Activated naive CD8-positive, alpha-beta T cell treated with anti-CD3 and anti-CD28 coated beads for 36 hours (primary cell): ENCODE data around the gene ATMIN. TPM values are rescaled to one million over a fixed set of nuclear protein-coding genes. Genes with fewer than 3 reads are reported as not detected.

ENCODE experiments used
- DNase-seq: peaks from one replicate; pipeline ENCODE4 v3.0.0; 2021
- H3K27ac Mint-ChIP-seq: one replicate; pipeline ENCODE4 v1.8.0; 2022; ENCODE audit warnings: mild to moderate bottlenecking, moderate library complexity, mixed read lengths
- H3K27me3 Mint-ChIP-seq: one replicate; pipeline ENCODE4 v1.8.0; 2022; ENCODE audit warnings: mild to moderate bottlenecking, mixed read lengths
- H3K36me3 Mint-ChIP-seq: one replicate; pipeline ENCODE4 v1.8.0; 2021; ENCODE audit warnings: mild to moderate bottlenecking, mixed read lengths
- H3K4me1 Mint-ChIP-seq: one replicate; pipeline ENCODE4 v1.8.0; 2021; ENCODE audit warnings: mixed read lengths
- H3K4me3 Mint-ChIP-seq: one replicate; pipeline ENCODE4 v1.8.0; 2022; ENCODE audit warnings: mild to moderate bottlenecking, moderate library complexity, mixed read lengths
- H3K9me3 Mint-ChIP-seq: one replicate; pipeline ENCODE4 v1.8.0; 2022; ENCODE audit warnings: mixed read lengths
- total RNA-seq, 2 experiments: library from RNA; stranded (reverse); gene quantifications; one replicate each; pipeline ENCODE4 v1.2.3, GENCODE V29; 2021

Gene ATMIN
- total RNA-seq, 2 experiments from 2014 or later = 24.5 to 27.7 TPM

DNA sequence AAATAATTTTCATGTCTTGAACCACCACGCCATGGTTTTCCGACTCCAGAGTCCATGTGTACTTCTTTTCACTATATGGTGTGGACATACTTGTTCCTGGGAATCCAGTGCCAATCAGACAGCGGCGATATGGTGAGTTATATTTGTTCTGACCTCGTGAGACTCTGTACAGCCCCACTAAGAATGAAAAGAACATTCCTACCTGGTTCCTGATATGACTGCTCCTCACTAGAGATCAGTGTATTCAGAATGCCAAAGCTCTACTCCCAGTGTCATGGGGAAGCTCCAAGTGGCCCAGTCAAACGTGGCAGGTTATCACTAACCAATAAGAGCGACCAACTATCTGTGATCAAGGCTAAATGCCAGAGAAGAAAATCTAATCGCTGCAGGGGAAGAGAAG, 35.3 kb downstream of the ATMIN start:
- H3K4me3 Mint-ChIP-seq = no peak overlapping the region
- H3K36me3 Mint-ChIP-seq = no peaks in the 10 kb centered on the region
- no peaks in the 10 kb centered on the region for H3K9me3 Mint-ChIP-seq
- H3K4me1 Mint-ChIP-seq = peaks cover 10% of the 10 kb centered on the region
- no peaks in the 10 kb centered on the region for H3K27me3 Mint-ChIP-seq
- no peak for DNase-seq
- no peak overlapping the region for H3K27ac Mint-ChIP-seq

DNA sequence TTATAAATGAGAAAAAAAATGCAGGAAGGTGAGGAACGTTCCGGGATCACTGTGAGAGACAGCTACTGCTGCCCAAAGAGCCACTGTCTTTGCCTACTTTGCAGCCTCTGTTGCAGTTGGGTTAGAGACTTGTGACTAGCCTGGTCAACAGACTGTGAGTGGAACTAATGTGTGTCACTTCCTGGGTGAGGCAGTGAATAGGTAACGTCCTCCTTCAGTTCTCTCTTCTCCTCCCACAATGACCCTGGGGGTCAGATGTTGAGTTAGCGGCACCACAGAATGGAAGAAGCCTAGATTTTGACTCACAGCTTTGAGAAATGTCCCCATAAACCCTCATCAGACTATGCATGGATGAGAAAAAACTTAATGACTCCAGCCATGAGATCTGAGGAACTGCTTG, 36.2 kb downstream of the ATMIN start:
- H3K9me3 Mint-ChIP-seq = no peaks in the 10 kb centered on the region
- no peaks in the 10 kb centered on the region for H3K27me3 Mint-ChIP-seq
- H3K4me1 Mint-ChIP-seq = peaks cover 7% of the 10 kb centered on the region
- no peak overlapping the region for H3K4me3 Mint-ChIP-seq
- H3K36me3 Mint-ChIP-seq = no peaks in the 10 kb centered on the region
- no peak for DNase-seq
- H3K27ac Mint-ChIP-seq = no peak overlapping the region

DNA sequence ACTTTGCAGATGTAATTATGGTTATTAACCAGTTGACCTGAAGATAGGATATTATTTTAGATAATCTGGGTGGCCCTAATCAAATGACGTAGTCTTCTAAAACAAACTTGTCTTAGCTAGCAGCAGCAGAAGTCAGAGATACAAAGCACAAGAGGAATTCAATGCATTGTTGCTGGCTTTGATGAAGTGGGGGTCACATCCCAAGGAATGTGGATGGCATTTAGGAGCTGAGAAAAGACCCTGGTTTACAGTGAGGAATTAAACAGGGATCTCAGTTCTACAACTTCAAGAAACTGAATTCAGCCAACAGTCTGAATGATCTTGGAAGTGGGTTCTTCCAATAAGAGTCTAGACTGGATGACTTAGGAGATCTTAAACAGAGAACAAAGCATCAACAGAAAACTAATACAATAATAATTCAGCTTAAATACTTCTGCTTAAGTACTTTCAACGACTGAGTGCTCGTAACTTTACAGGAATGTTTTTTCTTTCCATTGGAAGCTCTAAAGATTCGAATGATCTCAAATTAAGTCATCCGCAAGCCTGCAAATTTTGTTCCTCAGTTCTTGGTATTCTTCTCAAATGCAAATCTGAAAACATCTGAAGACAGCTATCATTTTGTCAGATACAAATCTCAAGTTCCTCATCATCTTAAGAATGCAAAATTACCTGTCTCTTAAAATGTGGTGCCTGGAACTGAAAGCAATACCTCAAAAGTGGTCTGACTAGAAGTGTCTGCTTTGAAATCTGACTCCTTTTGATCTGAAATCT, 38.1 kb downstream of the ATMIN start:
- H3K4me1 Mint-ChIP-seq = peaks cover 2% of the 10 kb centered on the region
- H3K4me3 Mint-ChIP-seq = no peak overlapping the region
- no peak for DNase-seq
- no peaks in the 10 kb centered on the region for H3K36me3 Mint-ChIP-seq
- no peak overlapping the region for H3K27ac Mint-ChIP-seq
- H3K9me3 Mint-ChIP-seq = no peaks in the 10 kb centered on the region
- H3K27me3 Mint-ChIP-seq = no peaks in the 10 kb centered on the region

DNA sequence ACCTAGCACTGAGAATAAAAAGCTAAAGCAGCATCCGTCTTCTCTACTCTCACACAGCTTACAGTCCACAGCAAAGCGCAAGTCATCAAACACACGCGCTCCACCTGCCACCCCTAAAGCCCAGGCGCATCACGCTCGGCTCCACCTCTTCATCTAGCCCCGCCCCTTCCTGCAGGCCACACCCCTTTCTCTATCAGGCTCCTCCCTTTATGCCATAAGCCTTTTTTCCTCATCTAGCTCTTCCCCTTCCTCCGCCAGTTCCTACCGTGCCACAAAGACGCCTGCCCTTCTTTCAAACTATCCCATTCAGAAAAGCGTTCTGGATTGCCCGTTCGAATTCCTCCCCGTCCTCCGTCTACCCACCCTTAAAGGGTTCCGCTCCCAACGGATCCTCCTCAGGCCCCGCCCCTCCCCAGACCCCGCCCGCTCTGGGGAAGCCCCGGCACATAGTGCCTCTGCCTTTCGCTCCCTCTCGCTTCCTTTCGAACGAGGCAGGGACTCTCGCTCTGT, 41.0 kb downstream of the ATMIN start:
- no peaks in the 10 kb centered on the region for H3K9me3 Mint-ChIP-seq
- H3K27me3 Mint-ChIP-seq = no peaks in the 10 kb centered on the region
- H3K27ac Mint-ChIP-seq = no peak overlapping the region
- no peak overlapping the region for H3K4me3 Mint-ChIP-seq
- H3K4me1 Mint-ChIP-seq = peaks cover 2% of the 10 kb centered on the region
- H3K36me3 Mint-ChIP-seq = no peaks in the 10 kb centered on the region
- peak; percentile 86 for DNase-seq

DNA sequence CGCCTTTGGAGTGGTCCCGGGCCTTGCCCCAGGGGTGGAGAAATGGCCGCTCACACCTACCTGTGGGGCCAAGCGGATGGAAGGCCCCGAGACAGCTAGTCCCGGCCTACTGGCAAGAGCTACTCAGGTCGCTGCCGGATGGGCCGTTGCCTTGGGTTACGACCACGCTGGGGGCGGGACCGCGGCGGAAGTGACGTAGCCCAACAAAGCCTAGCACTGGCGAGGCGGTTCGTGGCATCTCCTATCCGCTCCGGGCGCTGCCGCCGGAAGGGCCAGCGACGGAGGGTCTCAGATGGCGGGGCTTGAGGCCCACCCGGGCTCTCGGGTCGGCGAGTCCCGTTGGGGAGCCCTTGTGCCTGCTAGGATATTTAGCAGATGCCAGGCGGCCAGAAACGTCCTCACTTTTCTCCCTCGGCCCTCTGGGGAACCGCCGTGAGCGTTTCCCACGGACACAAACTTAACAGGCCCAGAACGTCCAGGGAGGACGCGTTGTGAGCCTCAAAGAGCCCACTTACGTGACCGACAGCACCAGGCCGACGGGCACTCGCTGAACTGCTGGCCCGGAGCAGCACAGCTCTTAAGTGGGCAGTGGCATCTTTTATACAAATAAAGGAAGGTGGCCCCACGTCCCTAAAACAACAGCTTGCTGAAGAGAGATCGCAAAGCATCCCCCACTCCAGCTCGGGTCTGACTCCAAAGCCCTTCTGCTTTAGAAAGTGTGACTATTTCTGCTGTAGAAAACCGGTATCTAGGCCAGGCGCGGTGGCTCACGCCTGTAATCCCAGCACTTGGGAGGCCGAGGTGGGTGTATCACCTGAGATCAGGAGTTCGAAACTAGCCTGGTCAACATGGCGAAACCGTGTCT, 41.7 kb downstream of the ATMIN start, which contains the start of gene C16orf46:
C16orf46 (minus strand) TSS at position 163 of the 865 bp plus-strand sequence. CDS start 13,283 bp downstream, outside the sequence.
- Mint-ChIP-seq H3K4me3 (peak within 1 kb of the TSS; percentile 2), H3K4me1 (peaks cover 2% of the 10 kb centered on the region), H3K36me3 (no peaks in the 10 kb centered on the region), H3K27ac (no peak within 1 kb of the TSS), H3K9me3 (no peaks in the 10 kb centered on the region), H3K27me3 (no peaks in the 10 kb centered on the region)
- peak; percentile 97 for DNase-seq

DNA sequence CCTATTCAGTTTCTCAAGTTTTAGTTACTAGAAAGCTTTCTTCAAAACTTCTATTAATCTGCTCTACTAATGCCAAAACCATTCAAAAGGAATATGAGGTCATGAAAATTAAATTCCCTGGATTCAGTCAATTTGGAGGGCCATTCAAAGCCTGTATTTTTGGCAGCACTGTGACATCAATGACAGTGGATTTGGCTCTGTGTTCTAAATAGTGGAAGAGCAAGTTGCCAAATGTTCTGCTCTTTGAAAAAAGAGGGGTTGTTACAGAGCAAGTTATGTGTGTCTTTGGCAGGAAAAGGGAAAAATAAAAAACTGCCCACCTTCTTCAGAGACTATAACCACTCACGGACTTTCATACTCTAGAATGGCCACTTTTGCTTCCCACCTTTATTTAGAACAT, 44.6 kb downstream of the ATMIN start:
- H3K36me3 Mint-ChIP-seq = no peaks in the 10 kb centered on the region
- H3K27me3 Mint-ChIP-seq = no peaks in the 10 kb centered on the region
- no peak for DNase-seq
- H3K9me3 Mint-ChIP-seq = no peaks in the 10 kb centered on the region
- H3K4me3 Mint-ChIP-seq = no peak overlapping the region
- no peak overlapping the region for H3K27ac Mint-ChIP-seq
- H3K4me1 Mint-ChIP-seq = no peaks in the 10 kb centered on the region

DNA sequence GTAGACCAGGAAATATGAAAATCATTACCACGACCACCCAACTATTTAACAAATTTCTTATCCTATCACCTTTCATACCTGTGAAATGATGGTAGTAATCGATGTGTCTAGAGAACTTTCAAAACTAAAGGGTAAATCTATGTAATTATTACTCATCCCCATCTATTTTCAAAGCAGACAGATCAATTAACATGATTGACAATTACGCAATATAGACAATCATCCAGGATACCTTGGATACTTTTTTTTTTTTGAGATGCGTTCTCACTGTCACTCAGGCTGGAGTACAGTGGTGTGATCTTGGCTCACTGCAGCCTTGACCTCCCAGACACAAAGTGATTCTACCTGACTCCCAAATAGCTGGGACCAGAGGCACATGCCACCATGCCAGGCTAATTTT, 45.4 kb downstream of the ATMIN start:
- Mint-ChIP-seq H3K4me3 (no peak overlapping the region), H3K27ac (no peak overlapping the region), H3K4me1 (no peaks in the 10 kb centered on the region), H3K36me3 (no peaks in the 10 kb centered on the region), H3K27me3 (no peaks in the 10 kb centered on the region), H3K9me3 (no peaks in the 10 kb centered on the region)
- no peak for DNase-seq

DNA sequence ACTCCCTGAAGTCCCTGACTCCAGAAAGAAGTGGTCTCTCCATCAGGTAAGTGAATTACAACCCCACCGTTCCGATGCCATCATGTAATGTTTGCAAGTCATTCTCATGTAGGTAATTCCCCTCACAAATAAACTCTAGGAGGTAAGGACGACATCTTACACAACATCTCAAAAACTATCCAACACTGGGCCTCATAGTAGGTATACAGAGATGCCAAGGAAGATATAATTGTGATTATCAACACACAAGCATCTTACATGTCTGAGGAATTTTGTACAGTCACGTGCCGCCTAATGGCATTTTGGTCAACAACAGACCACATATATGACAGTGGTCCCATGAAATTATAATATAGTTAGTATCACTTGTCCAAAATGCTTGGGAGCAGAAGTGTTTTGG, 53.2 kb downstream of the ATMIN start:
- H3K4me1 Mint-ChIP-seq = peaks cover 5% of the 10 kb centered on the region
- H3K9me3 Mint-ChIP-seq = no peaks in the 10 kb centered on the region

DNA sequence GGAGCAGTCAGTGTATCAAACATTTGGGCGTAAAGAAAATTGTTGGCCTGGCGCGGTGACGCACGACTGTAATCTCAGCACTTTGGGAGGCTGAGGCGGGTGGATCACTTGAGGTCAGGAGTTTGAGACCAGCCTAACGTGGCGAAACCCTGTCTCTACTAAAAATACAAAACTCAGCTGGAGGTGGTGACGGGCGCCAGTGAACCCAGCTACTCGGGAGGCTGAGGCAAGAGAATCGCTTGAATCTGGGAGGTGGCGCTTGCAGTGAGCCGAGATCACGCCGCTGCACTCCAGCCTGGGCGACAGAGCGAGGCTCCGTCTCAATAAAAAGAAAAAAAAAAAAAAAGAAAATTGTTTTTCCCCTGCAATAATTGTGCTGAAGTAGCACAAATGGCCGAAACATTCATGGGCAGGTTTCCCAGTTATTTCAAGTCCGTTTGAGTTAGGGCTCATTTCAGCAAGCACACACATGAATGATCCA, 59.2 kb downstream of the ATMIN start:
- DNase-seq = no peak
- no peaks in the 10 kb centered on the region for H3K27me3 Mint-ChIP-seq
- no peak overlapping the region for H3K27ac Mint-ChIP-seq
- peak overlapping the region; percentile 78 for H3K4me3 Mint-ChIP-seq
- H3K4me1 Mint-ChIP-seq = peaks cover 13% of the 10 kb centered on the region
- peaks cover 2% of the 10 kb centered on the region for H3K36me3 Mint-ChIP-seq
- H3K9me3 Mint-ChIP-seq = no peaks in the 10 kb centered on the region

More for the DNA sequence above, 53.2 kb downstream of the ATMIN start:
- H3K27ac Mint-ChIP-seq = no peak overlapping the region
- peaks cover 11% of the 10 kb centered on the region for H3K36me3 Mint-ChIP-seq
- no peak overlapping the region for H3K4me3 Mint-ChIP-seq
- DNase-seq = no peak
- no peaks in the 10 kb centered on the region for H3K27me3 Mint-ChIP-seq

DNA sequence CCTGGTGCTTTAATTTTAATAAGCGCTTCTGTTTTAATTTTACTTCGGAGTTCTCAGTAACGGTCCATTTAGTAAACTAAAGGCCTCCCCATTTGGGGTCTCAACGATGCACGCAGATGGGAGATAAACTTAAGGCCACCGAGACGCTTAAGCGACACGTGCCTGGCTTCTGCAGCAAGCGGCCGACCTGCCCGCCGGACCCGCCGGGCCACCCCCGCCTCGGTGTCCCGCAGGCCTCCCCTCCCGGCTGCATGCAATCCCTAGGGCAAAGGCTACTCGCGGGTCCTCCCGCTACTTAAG, 60.0 kb downstream of the ATMIN start:
- Mint-ChIP-seq H3K36me3 (no peaks in the 10 kb centered on the region), H3K9me3 (no peaks in the 10 kb centered on the region)
- DNase-seq = no peak

DNA sequence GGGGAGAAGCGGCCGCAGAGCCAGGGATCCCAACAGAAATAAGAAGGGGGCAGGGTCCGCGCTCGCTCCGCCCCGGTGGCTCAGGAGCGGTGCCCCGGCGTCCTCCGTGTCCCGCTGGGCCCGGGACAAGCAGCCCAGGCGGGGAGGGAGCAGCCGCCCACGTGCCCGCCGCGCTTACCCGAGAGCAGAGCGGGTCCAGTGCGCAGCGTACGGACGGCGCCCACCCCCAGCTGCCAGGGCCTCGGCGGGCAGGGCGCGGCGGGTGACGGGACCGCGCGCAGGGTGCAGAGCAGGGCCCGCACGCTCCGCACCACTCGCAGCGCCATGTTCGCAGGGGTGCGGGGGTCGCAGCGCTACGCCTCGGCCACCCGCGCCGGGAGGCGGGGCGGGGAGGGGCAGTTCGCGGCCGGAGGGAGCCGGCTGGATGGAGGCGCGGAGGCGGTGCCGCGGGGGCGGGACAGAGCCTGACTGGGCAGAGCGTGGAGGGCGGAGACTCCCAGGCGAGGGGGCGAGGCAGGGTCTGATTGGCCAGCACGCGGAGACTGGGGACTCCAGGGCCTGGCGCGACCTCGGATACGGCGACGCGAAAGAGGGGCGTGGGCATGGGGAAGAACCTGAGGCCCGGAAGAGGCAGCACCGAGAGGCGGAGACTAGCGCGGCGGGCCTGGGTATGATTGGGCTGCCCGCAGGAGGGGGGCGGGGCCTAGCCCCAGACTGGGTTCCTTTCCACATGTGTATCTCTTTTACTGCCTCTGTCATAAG, 60.5 kb downstream of the ATMIN start, which contains the start of gene GCSH:
GCSH (minus strand) TSS at position 443 of the 762 bp plus-strand sequence; CDS start at position 326, 117 bp downstream.
- Mint-ChIP-seq H3K9me3 (no peaks in the 10 kb centered on the region), H3K36me3 (no peaks in the 10 kb centered on the region), H3K27me3 (no peaks in the 10 kb centered on the region), H3K4me1 (peaks cover 13% of the 10 kb centered on the region), H3K27ac (peak within 1 kb of the TSS; percentile 75), H3K4me3 (peak within 1 kb of the TSS; percentile 78)
- DNase-seq = peak; percentile 100

More for the DNA sequence above, 60.0 kb downstream of the ATMIN start:
- Mint-ChIP-seq H3K4me1 (peaks cover 13% of the 10 kb centered on the region), H3K4me3 (peak overlapping the region; percentile 78), H3K27ac (no peak overlapping the region), H3K27me3 (no peaks in the 10 kb centered on the region)

DNA sequence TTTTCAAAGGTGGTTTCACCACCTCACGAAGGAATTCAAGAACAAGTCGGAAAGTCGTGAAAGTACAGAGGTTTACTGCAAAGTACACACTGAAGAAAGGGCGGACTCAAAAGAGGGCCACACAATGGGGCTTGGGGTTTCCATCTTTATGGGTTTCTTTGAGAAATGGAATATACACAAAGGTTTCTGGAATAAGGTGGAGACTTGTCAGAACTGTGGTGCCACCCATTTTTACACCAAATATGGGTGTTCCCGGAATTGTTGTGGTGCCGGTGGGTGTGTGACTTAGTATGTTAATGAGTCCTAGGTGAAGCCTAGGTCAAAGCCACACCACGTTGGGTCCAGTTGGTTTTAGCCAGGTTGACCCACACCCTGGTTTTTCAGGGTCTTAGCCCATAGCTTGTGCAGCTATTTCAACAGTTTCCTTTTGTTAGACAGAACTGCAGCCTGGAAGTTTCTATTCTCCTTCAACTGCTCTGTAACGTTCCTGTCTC, 61.1 kb downstream of the ATMIN start:
- Mint-ChIP-seq H3K36me3 (no peaks in the 10 kb centered on the region), H3K4me1 (peaks cover 12% of the 10 kb centered on the region), H3K4me3 (peak overlapping the region; percentile 74), H3K27me3 (no peaks in the 10 kb centered on the region), H3K9me3 (no peaks in the 10 kb centered on the region), H3K27ac (peak overlapping the region; percentile 75)
- no peak for DNase-seq
